DOHH2 (cell line): ENCODE data around the gene BBX.

Experiments
- H3F3A ChIP-seq: fragments of 200-600 bp; sonication (generic), shearing (Covaris generic); 2 replicates; pipeline ENCODE4 v1.6.0; 2016; ENCODE audit warnings: antibody characterized with exemption, mild to moderate bottlenecking; ENCODE audit not compliant: control insufficient read depth, insufficient read depth
- H3K27ac ChIP-seq: fragments of 200-600 bp; sonication (generic); 2 replicates; pipeline ENCODE4 v1.5.1; 2014; ENCODE audit warnings: low read depth, mild to moderate bottlenecking, low read length, moderate library complexity
- H3K27me3 ChIP-seq: fragments of 200-600 bp; sonication (generic); 2 replicates; pipeline ENCODE4 v1.6.1; 2014; ENCODE audit warnings: mild to moderate bottlenecking, low read length, mixed read lengths; ENCODE audit not compliant: control insufficient read depth
- H3K36me3 ChIP-seq: fragments of 200-600 bp; sonication (generic); 2 replicates; pipeline ENCODE4 v1.6.1; 2014; ENCODE audit warnings: mild to moderate bottlenecking, low read length, moderate library complexity, mixed read lengths; ENCODE audit not compliant: control insufficient read depth
- H3K4me1 ChIP-seq: fragments of 200-600 bp; sonication (generic); 2 replicates; pipeline ENCODE4 v1.6.1; 2014; ENCODE audit warnings: mild to moderate bottlenecking, low read length, mixed read lengths; ENCODE audit not compliant: control insufficient read depth
- H3K4me2 ChIP-seq: fragments of 200-600 bp; sonication (generic); 2 replicates; pipeline ENCODE4 v1.6.0; 2014; ENCODE audit warnings: mild to moderate bottlenecking, low read length, moderate library complexity
- H3K4me3 ChIP-seq: fragments of 200-600 bp; sonication (generic); 2 replicates; pipeline ENCODE4 v1.5.1; 2014; ENCODE audit warnings: mild to moderate bottlenecking, low read length, mixed read lengths
- H3K79me2 ChIP-seq: fragments of 200-600 bp; sonication (generic); 2 replicates; pipeline ENCODE4 v1.6.1; 2014; ENCODE audit warnings: mild to moderate bottlenecking, low read length, mixed read lengths; ENCODE audit not compliant: control insufficient read depth
- H3K9me2 ChIP-seq: fragments of 200-600 bp; sonication (generic); replicated peaks from 2 replicates; pipeline ENCODE4 v1.6.1; 2014; ENCODE audit warnings: mild to moderate bottlenecking, low read length, mixed read lengths; ENCODE audit not compliant: control insufficient read depth
- H3K9me3 ChIP-seq: fragments of 200-600 bp; sonication (generic); 2 replicates; pipeline ENCODE4 v1.6.1; 2014; ENCODE audit warnings: antibody characterized with exemption, low read length, mixed read lengths; ENCODE audit not compliant: control insufficient read depth, insufficient read depth
- H4K20me1 ChIP-seq: fragments of 200-600 bp; sonication (generic); 2 replicates; pipeline ENCODE4 v1.6.0; 2014; ENCODE audit warnings: low read depth, mild to moderate bottlenecking, antibody characterized with exemption, low read length, moderate library complexity; ENCODE audit not compliant: control insufficient read depth, insufficient read depth
- CTCF ChIP-seq: fragments of 200-600 bp; sonication (generic); IDR thresholded peaks from one replicate; pipeline ENCODE4 v1.5.1; 2014; ENCODE audit warnings: antibody characterized with exemption, mild to moderate bottlenecking, low read depth, low read length; ENCODE audit not compliant: poor library complexity, severe bottlenecking
- EZH2phosphoT487 ChIP-seq: fragments of 200-600 bp; sonication (generic); IDR thresholded peaks from 2 replicates; pipeline ENCODE4 v1.6.1; 2017; ENCODE audit warnings: borderline replicate concordance, mild to moderate bottlenecking, antibody characterized with exemption, low read length, moderate library complexity, mixed read lengths

Gene BBX

GRCh38 chr3:107818025-107818424, 295.3 kb downstream of the BBX start:
- H3K9me2 ChIP-seq: no peaks in the 10 kb centered on the region
- no peaks in the 10 kb centered on the region for H3K4me1 ChIP-seq
- no peak overlapping the region for H3K27ac ChIP-seq
- no peaks in the 10 kb centered on the region for H3K9me3 ChIP-seq
- H4K20me1 ChIP-seq: no peaks in the 10 kb centered on the region
- no peak overlapping the region for H3K4me2 ChIP-seq
- no peaks in the 10 kb centered on the region for H3K79me2 ChIP-seq
- H3K27me3 ChIP-seq: peaks cover 3% of the 10 kb centered on the region; the same call in 1 of the 2 replicates
- TF ChIP-seq CTCF: no peak
- no peak for TF ChIP-seq EZH2phosphoT487
- no peaks in the 10 kb centered on the region for H3K36me3 ChIP-seq
- no peaks in the 10 kb centered on the region for H3F3A ChIP-seq
- no peak overlapping the region for H3K4me3 ChIP-seq

- TF ChIP-seq CTCF (no peak), EZH2phosphoT487 (no peak)
- H4K20me1 ChIP-seq: no peaks in the 10 kb centered on the region
- H3K4me1 ChIP-seq: no peaks in the 10 kb centered on the region
- H3K4me3 ChIP-seq: no peak overlapping the region
- peaks cover 3% of the 10 kb centered on the region; the same call in 1 of the 2 replicates for H3K27me3 ChIP-seq
- H3K9me2 ChIP-seq: no peaks in the 10 kb centered on the region
- H3K4me2 ChIP-seq: no peak overlapping the region
- no peak overlapping the region for H3K27ac ChIP-seq
- H3K9me3 ChIP-seq: no peaks in the 10 kb centered on the region
- H3K36me3 ChIP-seq: no peaks in the 10 kb centered on the region
- no peaks in the 10 kb centered on the region for H3K79me2 ChIP-seq
- H3F3A ChIP-seq: no peaks in the 10 kb centered on the region
Measured at GRCh38 chr3:107819656-107820055, 296.9 kb downstream of the BBX start.

- no peak overlapping the region for H3K27ac ChIP-seq
- H3K4me2 ChIP-seq: no peak overlapping the region
- H3F3A ChIP-seq: no peaks in the 10 kb centered on the region
- H3K79me2 ChIP-seq: no peaks in the 10 kb centered on the region
- no peaks in the 10 kb centered on the region for H4K20me1 ChIP-seq
- no peaks in the 10 kb centered on the region for H3K36me3 ChIP-seq
- TF ChIP-seq CTCF (no peak), EZH2phosphoT487 (no peak)
- H3K4me3 ChIP-seq: no peak overlapping the region
- H3K9me2 ChIP-seq: no peaks in the 10 kb centered on the region
- H3K4me1 ChIP-seq: no peaks in the 10 kb centered on the region
- peaks cover under 1% of the 10 kb centered on the region; the same call in 1 of the 2 replicates for H3K27me3 ChIP-seq
- no peaks in the 10 kb centered on the region for H3K9me3 ChIP-seq
Measured at GRCh38 chr3:107822308-107822707, 299.5 kb downstream of the BBX start.
